ENCODE results near the gene TNNT3.

DNA sequence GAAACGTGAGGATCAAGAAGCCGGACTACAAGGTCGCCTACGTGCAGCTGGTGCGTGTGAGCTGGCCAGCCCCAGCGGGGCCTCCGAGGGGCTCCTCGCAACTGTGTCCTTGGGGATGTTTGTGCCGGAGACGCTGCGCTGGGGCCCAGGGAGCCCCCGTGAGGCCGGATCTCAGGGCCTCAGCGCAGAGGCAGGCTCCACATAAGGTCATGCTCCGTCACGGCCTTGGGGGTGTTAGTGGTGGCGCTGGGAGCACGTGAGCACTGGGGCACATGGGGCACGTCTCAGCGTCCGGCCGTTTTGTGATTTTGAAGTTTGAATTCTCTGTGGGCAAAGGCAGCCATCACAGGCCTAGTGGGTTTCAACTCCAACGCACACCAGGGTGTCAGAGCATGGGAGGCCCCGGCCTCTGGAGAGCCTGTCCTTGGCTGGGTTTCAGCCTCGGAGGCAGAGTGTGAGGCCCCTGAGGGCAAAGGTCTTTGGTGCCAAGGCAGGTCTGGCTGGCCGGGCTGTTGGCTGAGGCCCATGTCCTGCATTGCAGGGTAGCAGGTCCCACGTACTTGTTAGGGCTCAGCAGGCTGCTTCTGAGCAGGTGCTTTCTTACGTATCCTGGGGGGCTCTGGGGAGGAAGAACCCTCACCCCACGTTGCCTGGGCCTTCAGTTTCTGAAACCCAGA, 33.4 kb downstream of the TNNT3 start:
- TF ChIP-seq, protein P1, sequence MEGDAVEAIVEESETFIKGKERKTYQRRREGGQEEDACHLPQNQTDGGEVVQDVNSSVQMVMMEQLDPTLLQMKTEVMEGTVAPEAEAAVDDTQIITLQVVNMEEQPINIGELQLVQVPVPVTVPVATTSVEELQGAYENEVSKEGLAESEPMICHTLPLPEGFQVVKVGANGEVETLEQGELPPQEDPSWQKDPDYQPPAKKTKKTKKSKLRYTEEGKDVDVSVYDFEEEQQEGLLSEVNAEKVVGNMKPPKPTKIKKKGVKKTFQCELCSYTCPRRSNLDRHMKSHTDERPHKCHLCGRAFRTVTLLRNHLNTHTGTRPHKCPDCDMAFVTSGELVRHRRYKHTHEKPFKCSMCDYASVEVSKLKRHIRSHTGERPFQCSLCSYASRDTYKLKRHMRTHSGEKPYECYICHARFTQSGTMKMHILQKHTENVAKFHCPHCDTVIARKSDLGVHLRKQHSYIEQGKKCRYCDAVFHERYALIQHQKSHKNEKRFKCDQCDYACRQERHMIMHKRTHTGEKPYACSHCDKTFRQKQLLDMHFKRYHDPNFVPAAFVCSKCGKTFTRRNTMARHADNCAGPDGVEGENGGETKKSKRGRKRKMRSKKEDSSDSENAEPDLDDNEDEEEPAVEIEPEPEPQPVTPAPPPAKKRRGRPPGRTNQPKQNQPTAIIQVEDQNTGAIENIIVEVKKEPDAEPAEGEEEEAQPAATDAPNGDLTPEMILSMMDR (conservative IDR thresholded peaks at IDR 0.05; ENCODE audit: low read length) = no peak
- TF ChIP-seq EZH2phosphoT487 (IDR thresholded peaks at IDR 0.05; ENCODE audit: borderline replicate concordance, low read depth, low read length) = no peak
